ENCODE results near the gene NAT14. TPM values are rescaled to one million over a fixed set of nuclear protein-coding genes. Genes with fewer than 3 reads are reported as not detected.

The NAT14 gene
- total RNA-seq, 2 donors from 2014 or later: 51.3 to 67.1 TPM

DNA sequence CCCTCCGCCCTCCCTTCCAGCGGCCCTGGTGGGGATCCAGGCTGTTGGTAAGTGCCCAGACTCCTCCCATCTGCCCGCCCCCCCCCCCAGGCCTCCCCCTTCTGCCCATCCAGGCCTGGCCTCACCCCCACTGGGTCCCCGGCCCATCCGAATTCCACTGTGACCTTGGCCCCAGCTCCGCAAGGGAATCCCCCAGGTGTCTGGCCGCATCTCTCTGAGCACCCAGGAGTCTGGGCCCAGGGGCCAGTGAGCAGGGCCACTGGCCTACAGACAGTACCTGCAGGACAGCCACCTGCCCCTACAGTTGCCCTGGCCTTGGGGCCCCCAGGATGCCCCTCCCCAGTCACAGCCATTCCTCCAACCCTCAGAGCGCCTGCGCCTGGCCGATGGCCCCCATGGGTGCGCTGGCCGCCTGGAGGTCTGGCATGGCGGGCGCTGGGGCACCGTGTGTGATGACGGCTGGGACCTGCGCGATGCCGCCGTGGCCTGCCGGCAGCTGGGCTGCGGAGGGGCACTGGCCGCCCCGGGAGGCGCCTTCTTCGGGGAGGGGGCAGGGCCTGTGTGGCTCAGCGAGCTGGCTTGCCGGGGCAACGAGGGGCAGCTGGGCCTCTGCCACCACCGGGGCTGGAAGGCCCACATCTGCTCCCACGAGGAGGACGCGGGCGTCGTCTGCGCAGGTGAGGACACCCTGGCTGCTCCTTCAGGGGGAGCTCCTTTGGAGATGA is 4.2 kb downstream of the NAT14 start:
- Histone ChIP-seq H3K27ac (ENCODE audit: low read depth, low read length) (no peak overlapping the region), H3K9me3 (ENCODE audit: control insufficient read depth, low read length) (no peaks in the 10 kb centered on the region), H3K9ac (ENCODE audit: extremely low read depth, low read length, poor library complexity, severe bottlenecking) (no peak overlapping the region), H3K4me1 (ENCODE audit: control insufficient read depth, insufficient read depth, low read length) (peaks cover 17% of the 10 kb centered on the region), H3K4me3 (ENCODE audit: low read length) (no peak overlapping the region), H3K27me3 (ENCODE audit: control insufficient read depth, insufficient read depth, low read length, poor library complexity, severe bottlenecking) (no peaks in the 10 kb centered on the region), H3K36me3 (ENCODE audit: control insufficient read depth, insufficient read depth, low read length) (no peaks in the 10 kb centered on the region)
- TF ChIP-seq, protein P1, sequence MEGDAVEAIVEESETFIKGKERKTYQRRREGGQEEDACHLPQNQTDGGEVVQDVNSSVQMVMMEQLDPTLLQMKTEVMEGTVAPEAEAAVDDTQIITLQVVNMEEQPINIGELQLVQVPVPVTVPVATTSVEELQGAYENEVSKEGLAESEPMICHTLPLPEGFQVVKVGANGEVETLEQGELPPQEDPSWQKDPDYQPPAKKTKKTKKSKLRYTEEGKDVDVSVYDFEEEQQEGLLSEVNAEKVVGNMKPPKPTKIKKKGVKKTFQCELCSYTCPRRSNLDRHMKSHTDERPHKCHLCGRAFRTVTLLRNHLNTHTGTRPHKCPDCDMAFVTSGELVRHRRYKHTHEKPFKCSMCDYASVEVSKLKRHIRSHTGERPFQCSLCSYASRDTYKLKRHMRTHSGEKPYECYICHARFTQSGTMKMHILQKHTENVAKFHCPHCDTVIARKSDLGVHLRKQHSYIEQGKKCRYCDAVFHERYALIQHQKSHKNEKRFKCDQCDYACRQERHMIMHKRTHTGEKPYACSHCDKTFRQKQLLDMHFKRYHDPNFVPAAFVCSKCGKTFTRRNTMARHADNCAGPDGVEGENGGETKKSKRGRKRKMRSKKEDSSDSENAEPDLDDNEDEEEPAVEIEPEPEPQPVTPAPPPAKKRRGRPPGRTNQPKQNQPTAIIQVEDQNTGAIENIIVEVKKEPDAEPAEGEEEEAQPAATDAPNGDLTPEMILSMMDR (conservative IDR thresholded peaks at IDR 0.05): no peak
- H3K27ac Mint-ChIP-seq: no peak overlapping the region
- H3K9me3 Mint-ChIP-seq: no peaks in the 10 kb centered on the region
- H3K27me3 Mint-ChIP-seq (ENCODE audit: insufficient read depth): peaks cover 5% of the 10 kb centered on the region
- no peak overlapping the region for H3K4me3 Mint-ChIP-seq
- H3K36me3 Mint-ChIP-seq (ENCODE audit: low read depth): no peaks in the 10 kb centered on the region
- peak; percentile 55 for DNase-seq
- peaks cover 15% of the 10 kb centered on the region for H3K4me1 Mint-ChIP-seq
- WGBS, 2 experiments (ENCODE audit: insufficient coverage in 1 of 2, insufficient read length in 1 of 2): 78 to 79% methylated on average over 11 to 35 of the region's 36 CpGs

GRCh38 chr19:55489711-55490477 is 4.9 kb downstream of the NAT14 start:
- no peak overlapping the region for H3K4me3 Mint-ChIP-seq
- no peaks in the 10 kb centered on the region for H3K9me3 Mint-ChIP-seq
- Histone ChIP-seq H3K9ac (ENCODE audit: extremely low read depth, low read length, poor library complexity, severe bottlenecking) (no peak overlapping the region), H3K9me3 (ENCODE audit: control insufficient read depth, low read length) (no peaks in the 10 kb centered on the region), H3K36me3 (ENCODE audit: control insufficient read depth, insufficient read depth, low read length) (no peaks in the 10 kb centered on the region), H3K4me1 (ENCODE audit: control insufficient read depth, insufficient read depth, low read length) (peaks cover 17% of the 10 kb centered on the region), H3K4me3 (ENCODE audit: low read length) (no peak overlapping the region), H3K27ac (ENCODE audit: low read depth, low read length) (no peak overlapping the region), H3K27me3 (ENCODE audit: control insufficient read depth, insufficient read depth, low read length, poor library complexity, severe bottlenecking) (no peaks in the 10 kb centered on the region)
- H3K4me1 Mint-ChIP-seq: peaks cover 15% of the 10 kb centered on the region
- H3K36me3 Mint-ChIP-seq (ENCODE audit: low read depth): no peaks in the 10 kb centered on the region
- TF ChIP-seq, protein P1 (conservative IDR thresholded peaks at IDR 0.05): no peak
- no peak for DNase-seq
- H3K27me3 Mint-ChIP-seq (ENCODE audit: insufficient read depth): peaks cover 7% of the 10 kb centered on the region
- no peak overlapping the region for H3K27ac Mint-ChIP-seq
- 80 to 87% methylated on average over 6 to 17 of the region's 21 CpGs for WGBS, 2 experiments (ENCODE audit: insufficient coverage in 1 of 2, insufficient read length in 1 of 2)

GRCh38 chr19:55490478-55491432 is 5.8 kb downstream of the NAT14 start:
- TF ChIP-seq, protein P1 (conservative IDR thresholded peaks at IDR 0.05): no peak
- WGBS, 2 experiments (ENCODE audit: insufficient coverage in 1 of 2, insufficient read length in 1 of 2): 88 to 89% methylated on average over 22 to 52 of the region's 52 CpGs

More at GRCh38 chr19:55490478-55491432, 5.8 kb downstream of the NAT14 start:
- H3K27me3 Mint-ChIP-seq (ENCODE audit: insufficient read depth): peaks cover 7% of the 10 kb centered on the region
- Histone ChIP-seq H3K9me3 (ENCODE audit: control insufficient read depth, low read length) (no peaks in the 10 kb centered on the region), H3K9ac (ENCODE audit: extremely low read depth, low read length, poor library complexity, severe bottlenecking) (no peak overlapping the region), H3K27ac (ENCODE audit: low read depth, low read length) (no peak overlapping the region), H3K36me3 (ENCODE audit: control insufficient read depth, insufficient read depth, low read length) (no peaks in the 10 kb centered on the region), H3K4me3 (ENCODE audit: low read length) (no peak overlapping the region), H3K27me3 (ENCODE audit: control insufficient read depth, insufficient read depth, low read length, poor library complexity, severe bottlenecking) (no peaks in the 10 kb centered on the region), H3K4me1 (ENCODE audit: control insufficient read depth, insufficient read depth, low read length) (peaks cover 17% of the 10 kb centered on the region)
- no peak overlapping the region for H3K4me3 Mint-ChIP-seq
- DNase-seq: no peak
- no peaks in the 10 kb centered on the region for H3K36me3 Mint-ChIP-seq (ENCODE audit: low read depth)
- no peak overlapping the region for H3K27ac Mint-ChIP-seq
- H3K9me3 Mint-ChIP-seq: no peaks in the 10 kb centered on the region
- H3K4me1 Mint-ChIP-seq: peaks cover 15% of the 10 kb centered on the region
